GM12873 (cell line): ENCODE data around the gene SYNGR1.

ENCODE experiments used
- TF ChIP-seq, protein P1 (sequence below): IDR thresholded peaks from 2 replicates; pipeline ENCODE4 v1.5.1; 2012; ENCODE audit warnings: low read depth, mild to moderate bottlenecking, moderate library complexity, low read length, control low read depth; ENCODE audit not compliant: insufficient read depth; ENCODE audit errors: missing control alignments

Gene SYNGR1

DNA sequence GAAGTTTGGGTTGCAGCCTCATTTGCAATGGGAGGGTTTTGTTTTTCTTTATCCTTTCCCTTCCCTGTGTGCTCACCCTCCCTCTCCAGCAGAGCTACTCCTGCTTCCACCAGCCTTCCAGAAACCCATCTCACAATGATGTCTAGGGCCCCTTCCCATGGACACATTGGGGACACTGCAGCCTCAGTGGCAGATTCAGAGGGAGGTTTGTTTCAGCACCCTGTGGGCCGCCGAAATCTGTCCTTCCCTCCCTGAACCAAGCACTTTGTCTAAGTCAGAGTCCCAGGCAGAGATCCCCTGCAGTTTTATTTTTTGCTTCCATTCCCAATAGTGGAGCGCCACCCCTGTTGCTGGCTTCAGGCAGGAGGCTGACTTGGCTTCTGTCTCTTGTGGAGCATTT lies 8.6 kb upstream of the SYNGR1 start:
- TF ChIP-seq, protein P1, sequence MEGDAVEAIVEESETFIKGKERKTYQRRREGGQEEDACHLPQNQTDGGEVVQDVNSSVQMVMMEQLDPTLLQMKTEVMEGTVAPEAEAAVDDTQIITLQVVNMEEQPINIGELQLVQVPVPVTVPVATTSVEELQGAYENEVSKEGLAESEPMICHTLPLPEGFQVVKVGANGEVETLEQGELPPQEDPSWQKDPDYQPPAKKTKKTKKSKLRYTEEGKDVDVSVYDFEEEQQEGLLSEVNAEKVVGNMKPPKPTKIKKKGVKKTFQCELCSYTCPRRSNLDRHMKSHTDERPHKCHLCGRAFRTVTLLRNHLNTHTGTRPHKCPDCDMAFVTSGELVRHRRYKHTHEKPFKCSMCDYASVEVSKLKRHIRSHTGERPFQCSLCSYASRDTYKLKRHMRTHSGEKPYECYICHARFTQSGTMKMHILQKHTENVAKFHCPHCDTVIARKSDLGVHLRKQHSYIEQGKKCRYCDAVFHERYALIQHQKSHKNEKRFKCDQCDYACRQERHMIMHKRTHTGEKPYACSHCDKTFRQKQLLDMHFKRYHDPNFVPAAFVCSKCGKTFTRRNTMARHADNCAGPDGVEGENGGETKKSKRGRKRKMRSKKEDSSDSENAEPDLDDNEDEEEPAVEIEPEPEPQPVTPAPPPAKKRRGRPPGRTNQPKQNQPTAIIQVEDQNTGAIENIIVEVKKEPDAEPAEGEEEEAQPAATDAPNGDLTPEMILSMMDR, result no peak

DNA sequence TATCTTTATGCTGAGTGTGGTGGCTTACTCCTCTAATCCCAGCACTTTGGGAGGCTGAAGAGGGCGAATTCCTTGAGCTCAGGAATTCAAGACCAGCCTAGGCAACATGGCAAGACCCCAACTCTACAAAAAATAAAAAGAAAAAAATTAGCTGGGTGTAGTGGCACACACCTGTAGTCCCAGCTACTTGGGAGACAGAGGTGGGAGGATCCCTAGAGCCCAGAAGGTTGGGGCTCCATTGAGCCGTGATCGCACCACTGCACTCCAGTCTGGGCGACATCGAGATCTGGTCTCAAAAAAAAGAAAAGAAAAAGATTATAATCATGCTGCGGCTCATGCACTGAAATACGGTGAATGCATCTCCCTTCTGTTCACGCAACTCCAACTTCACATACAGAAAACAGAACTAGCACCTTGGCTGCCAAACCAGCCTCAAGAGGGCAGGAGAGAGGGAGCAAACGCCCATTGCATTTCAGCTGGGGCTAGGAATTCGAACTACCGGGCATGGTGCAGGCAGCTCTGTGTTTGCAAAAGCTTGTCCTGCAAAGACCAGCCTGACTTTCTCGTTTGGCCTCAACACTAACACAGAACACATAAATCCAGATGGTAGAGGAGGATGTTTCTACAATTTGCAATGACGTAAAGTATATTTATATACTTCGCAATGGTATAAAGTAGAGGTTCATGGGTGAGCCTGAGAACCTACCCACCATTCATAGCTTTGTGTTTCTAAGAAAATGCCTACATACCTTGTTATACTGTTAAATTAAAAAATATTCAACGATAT lies 6.3 kb upstream of the SYNGR1 start:
- TF ChIP-seq, protein P1, result peak; percentile 90

DNA sequence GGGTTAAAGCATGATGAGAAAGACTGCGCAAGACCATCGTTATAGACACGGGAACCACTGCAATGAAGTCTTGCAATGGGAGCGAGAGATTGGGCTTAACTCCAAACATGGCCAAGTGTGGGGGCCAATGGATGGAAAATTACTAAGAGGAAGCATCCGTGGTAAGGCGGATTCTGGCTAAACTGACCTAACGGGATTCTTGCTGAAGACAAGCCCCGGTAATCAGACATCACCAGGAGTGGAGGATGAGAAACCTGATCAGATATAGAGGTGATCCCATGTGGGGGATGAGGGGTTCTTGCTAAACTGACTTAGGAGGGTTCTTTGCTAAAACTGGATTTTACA lies 5.8 kb upstream of the SYNGR1 start:
- TF ChIP-seq, protein P1, result no peak

DNA sequence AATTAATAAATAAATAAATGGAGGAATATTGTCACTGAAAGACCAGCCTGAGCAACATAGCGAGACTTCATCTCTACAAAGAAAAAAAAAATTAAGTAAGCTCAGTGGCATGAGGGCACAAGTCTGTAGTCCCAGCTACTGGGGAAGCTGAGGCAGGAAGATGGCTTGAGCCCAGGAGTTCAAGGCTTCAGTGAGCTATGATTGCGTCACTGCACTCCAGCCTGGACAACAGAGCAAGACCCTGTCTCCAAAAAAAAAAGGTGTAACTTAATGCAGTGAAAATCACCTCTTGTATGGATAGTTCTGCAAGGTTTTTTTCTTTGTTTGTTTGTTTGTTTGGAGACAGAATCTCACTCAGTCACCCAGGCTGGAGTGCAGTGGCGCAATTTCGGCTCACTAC lies 4.6 kb upstream of the SYNGR1 start:
- TF ChIP-seq, protein P1, result no peak

DNA sequence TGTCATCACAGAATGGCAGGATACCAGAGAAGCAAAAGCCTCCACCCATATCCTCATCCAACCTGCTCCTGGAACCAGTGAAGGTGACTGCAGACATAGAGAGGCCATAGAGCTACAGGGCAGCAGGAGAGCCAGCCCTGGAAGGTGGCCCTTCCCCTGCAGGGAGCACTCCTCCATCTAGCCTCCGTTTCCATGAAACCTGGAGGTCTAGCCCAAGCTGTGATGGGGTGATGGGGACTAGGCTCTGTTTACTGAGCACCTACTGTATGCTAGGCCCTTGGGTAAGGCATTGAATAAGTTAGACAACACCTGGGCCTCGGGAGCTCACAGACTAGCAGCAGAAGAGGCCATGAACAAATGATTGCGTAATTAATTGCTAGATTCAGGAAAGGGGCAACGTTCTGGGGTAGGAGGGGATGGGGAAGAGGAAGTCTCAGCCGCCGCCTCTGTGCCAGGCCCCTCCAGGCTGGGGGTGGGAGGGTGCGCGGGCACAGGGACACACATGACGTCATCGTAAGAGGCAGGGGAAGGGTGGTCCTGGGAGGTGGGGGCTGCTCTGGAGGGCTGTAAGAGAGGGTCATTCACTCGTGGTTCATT lies 784 bp upstream of the SYNGR1 start:
- TF ChIP-seq, protein P1, result no peak

DNA sequence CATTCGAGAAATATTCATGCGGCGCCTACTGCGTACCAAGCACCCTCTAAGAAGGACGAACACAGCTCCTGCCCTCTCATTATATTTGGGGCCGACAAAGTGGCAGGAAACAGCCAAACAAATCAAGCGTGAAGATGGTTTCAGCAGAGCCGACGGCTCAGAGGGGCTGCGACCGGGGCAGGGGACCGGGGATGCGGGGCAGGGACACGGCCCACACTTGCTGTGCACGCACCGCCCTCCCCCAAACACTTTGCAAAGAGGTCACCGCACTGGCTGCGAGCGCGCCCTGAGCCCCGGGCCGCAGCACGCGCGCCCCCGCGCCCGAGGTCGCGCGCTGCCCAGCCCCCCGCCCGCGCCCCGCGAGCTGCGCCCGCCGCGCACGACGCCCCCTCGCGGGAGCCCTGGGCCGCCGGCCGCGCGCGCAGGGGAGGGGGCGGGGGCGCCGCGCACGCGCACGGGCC lies 255 bp upstream of the SYNGR1 start:
- TF ChIP-seq, protein P1, result no peak

DNA sequence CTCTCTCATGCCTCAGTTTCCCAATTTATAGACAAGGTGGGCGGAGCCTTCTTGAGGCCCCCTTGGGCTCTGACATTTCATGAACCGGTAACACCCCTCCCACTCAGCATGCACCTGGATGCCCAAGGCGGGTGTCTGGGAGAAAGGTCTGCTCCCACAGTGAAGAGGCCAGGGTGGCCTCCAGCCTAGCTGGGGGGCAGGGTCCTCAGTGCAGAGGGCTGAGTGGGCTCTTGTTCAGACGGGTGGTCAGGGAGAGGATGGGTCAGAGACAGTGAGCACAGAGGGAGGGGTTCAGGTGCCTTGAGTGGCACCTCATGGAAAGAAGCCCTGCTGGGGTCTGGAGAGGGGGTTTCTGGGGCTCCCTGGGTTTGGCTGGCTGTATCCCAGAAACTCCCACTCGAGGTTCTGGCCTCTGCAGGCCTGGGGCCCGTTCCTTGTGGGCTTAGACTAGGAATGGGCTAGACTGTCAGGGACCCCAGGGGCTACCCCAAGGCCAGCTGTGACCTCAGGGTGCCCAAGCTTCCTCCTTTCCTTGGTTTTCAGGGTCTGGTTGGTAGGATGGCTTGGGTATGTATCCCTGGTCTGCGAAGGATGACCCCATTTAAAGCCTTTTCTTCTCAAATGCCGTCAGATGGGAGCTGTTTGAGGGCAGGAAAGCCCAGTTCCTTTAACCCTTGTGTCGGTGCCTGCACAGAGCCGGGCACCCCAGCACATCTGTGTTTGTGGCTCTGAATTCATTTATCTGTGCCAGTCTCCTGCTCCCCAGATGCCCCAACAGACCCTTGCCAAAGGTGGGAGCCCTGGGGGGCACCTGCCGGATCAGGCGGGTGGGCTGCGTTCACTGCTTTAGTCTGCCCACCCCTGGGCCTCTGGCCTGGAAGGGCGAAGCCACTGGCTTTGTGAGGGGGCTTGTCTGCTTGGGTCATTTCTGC lies 1.2 kb downstream of the SYNGR1 start:
- TF ChIP-seq, protein P1, result no peak
